HG02798 (cell line): ENCODE data around the gene ETFDH.
"Not testable (repeated sequence)": the region's sequence is repeated elsewhere in the genome, so short reads cannot be mapped to it uniquely, and the experiment has no call there.

Source experiments
- ATAC-seq: cut with Tn5 transposase; IDR thresholded peaks from one replicate; pipeline ENCODE4 v1.9.1; 2021; ENCODE audit warnings: mild to moderate bottlenecking; ENCODE audit not compliant: unreplicated experiment, poor library complexity

ETFDH gene

GRCh38 chr4:158671915-158672806 lies at the start of gene ETFDH:
TSS of gene ETFDH (plus strand) at chr4:158672296. CDS start at chr4:158672457, 161 bp downstream.
- ATAC-seq: peak; percentile 88

GRCh38 chr4:158624889-158625478 lies 47.1 kb upstream of the ETFDH start:
- peak; percentile 94 for ATAC-seq

GRCh38 chr4:158625544-158625943 lies 46.6 kb upstream of the ETFDH start:
- no peak for ATAC-seq

- ATAC-seq: no peak
Measured at GRCh38 chr4:158630893-158631292, 41.2 kb upstream of the ETFDH start.

- ATAC-seq: no peak
Measured at GRCh38 chr4:158636619-158637018, 35.5 kb upstream of the ETFDH start.

GRCh38 chr4:158644356-158644755 lies 27.7 kb upstream of the ETFDH start:
- ATAC-seq: no peak

- no peak for ATAC-seq
Measured at GRCh38 chr4:158644760-158645159, 27.3 kb upstream of the ETFDH start.

- ATAC-seq: no peak
Measured at GRCh38 chr4:158649111-158649680, 22.9 kb upstream of the ETFDH start.

- ATAC-seq: peak; percentile 48
Measured at GRCh38 chr4:158652920-158653319, 19.2 kb upstream of the ETFDH start.

- no peak for ATAC-seq
Measured at GRCh38 chr4:158656439-158656838, 15.7 kb upstream of the ETFDH start.

- ATAC-seq: no peak
Measured at GRCh38 chr4:158657291-158657690, 14.8 kb upstream of the ETFDH start.

GRCh38 chr4:158663255-158663654 lies 8.8 kb upstream of the ETFDH start:
- not testable (repeated sequence) for ATAC-seq

- not testable (repeated sequence) for ATAC-seq
Measured at GRCh38 chr4:158663707-158664625, 8.1 kb upstream of the ETFDH start.

GRCh38 chr4:158664806-158665205 lies 7.3 kb upstream of the ETFDH start:
- ATAC-seq: no peak

GRCh38 chr4:158666892-158667291 lies 5.2 kb upstream of the ETFDH start:
- no peak for ATAC-seq

- ATAC-seq: no peak
Measured at GRCh38 chr4:158667651-158668198, 4.4 kb upstream of the ETFDH start.

GRCh38 chr4:158669310-158669709 lies 2.8 kb upstream of the ETFDH start:
- no peak for ATAC-seq

- peak; percentile 22 for ATAC-seq
Measured at GRCh38 chr4:158670975-158671664, 976 bp upstream of the ETFDH start.

GRCh38 chr4:158671665-158671914 lies 506 bp upstream of the ETFDH start, which contains the start of gene C4orf46:
TSS of gene C4orf46 (minus strand) at chr4:158671887. CDS start at chr4:158671801, 86 bp downstream.
- no peak for ATAC-seq

- ATAC-seq: no peak
Measured at GRCh38 chr4:158673633-158674032, 1.5 kb downstream of the ETFDH start.
